GM10266 (cell line): ENCODE data around the gene RORC.
"Not testable (repeated sequence)": the region's sequence is repeated elsewhere in the genome, so short reads cannot be mapped to it uniquely, and the experiment has no call there.

Experiments
- DNase-seq: peaks from one replicate; pipeline ENCODE4 v3.0.0; 2012; ENCODE audit errors: extremely low spot score
- CTCF ChIP-seq: IDR thresholded peaks from 2 replicates; pipeline ENCODE4 v1.5.1; 2012; ENCODE audit warnings: mild to moderate bottlenecking, low read depth; ENCODE audit not compliant: control insufficient read depth, insufficient read depth; ENCODE audit errors: missing control alignments

RORC gene

GRCh38 chr1:151773702-151774101 lies 57.9 kb downstream of the RORC start:
- DNase-seq: no peak
- no peak for TF ChIP-seq CTCF

GRCh38 chr1:151769270-151769669 lies 62.3 kb downstream of the RORC start:
- not testable (repeated sequence) for DNase-seq

- not testable (repeated sequence) for DNase-seq
Measured at GRCh38 chr1:151768351-151769066, 63.1 kb downstream of the RORC start.

- no peak for TF ChIP-seq CTCF
- no peak for DNase-seq
Measured at GRCh38 chr1:151763990-151764389, 67.6 kb downstream of the RORC start.

- peak; percentile 92 for DNase-seq
- TF ChIP-seq CTCF: no peak
Measured at GRCh38 chr1:151762941-151763921, 68.4 kb downstream of the RORC start, which contains the start of gene MRPL9. TSS of gene MRPL9 (minus strand) at chr1:151763496. CDS start at chr1:151763479, 17 bp downstream.

- no peak for TF ChIP-seq CTCF
Measured at GRCh38 chr1:151760597-151761385, 70.8 kb downstream of the RORC start.

GRCh38 chr1:151759241-151759640 lies 72.4 kb downstream of the RORC start:
- DNase-seq: no peak
- TF ChIP-seq CTCF: no peak

More at GRCh38 chr1:151760597-151761385, 70.8 kb downstream of the RORC start:
- no peak for DNase-seq
